Measurements from ENCODE around the gene HEXD.

Gene HEXD

GRCh38 chr17:82384051-82384729, 34.0 kb upstream of the HEXD start:
- no peaks in the 10 kb centered on the region for H3K27me3 ChIP-seq (ENCODE audit: control insufficient read depth, insufficient read depth, low read length)
- no CpG with 5 or more reads among the region's 22 CpGs for WGBS (ENCODE audit: insufficient coverage, insufficient read length)
- H3K27ac ChIP-seq (ENCODE audit: low read length), result no peak overlapping the region
- DNase-seq (ENCODE audit: low read depth, low spot score), result no peak
- H3K4me1 ChIP-seq (ENCODE audit: control insufficient read depth, insufficient read depth, low read length), result peaks cover 6% of the 10 kb centered on the region
- H3K9me3 ChIP-seq (ENCODE audit: control insufficient read depth, insufficient read depth, low read length), result no peaks in the 10 kb centered on the region
- no peak overlapping the region for H3K4me3 ChIP-seq (ENCODE audit: low read length)
- no peaks in the 10 kb centered on the region for H3K36me3 ChIP-seq (ENCODE audit: control insufficient read depth, insufficient read depth, low read length)

- no peaks in the 10 kb centered on the region for H3K9me3 ChIP-seq (ENCODE audit: control insufficient read depth, insufficient read depth, low read length)
- H3K27me3 ChIP-seq (ENCODE audit: control insufficient read depth, insufficient read depth, low read length), result no peaks in the 10 kb centered on the region
- H3K4me1 ChIP-seq (ENCODE audit: control insufficient read depth, insufficient read depth, low read length), result peaks cover 6% of the 10 kb centered on the region
- WGBS (ENCODE audit: insufficient coverage, insufficient read length), result no CpG with 5 or more reads among the region's 26 CpGs
- no peaks in the 10 kb centered on the region for H3K36me3 ChIP-seq (ENCODE audit: control insufficient read depth, insufficient read depth, low read length)
- no peak for DNase-seq (ENCODE audit: low read depth, low spot score)
- no peak overlapping the region for H3K27ac ChIP-seq (ENCODE audit: low read length)
- H3K4me3 ChIP-seq (ENCODE audit: low read length), result no peak overlapping the region
Observed at GRCh38 chr17:82384730-82385481, 33.2 kb upstream of the HEXD start.

- no peaks in the 10 kb centered on the region for H3K36me3 ChIP-seq (ENCODE audit: control insufficient read depth, insufficient read depth, low read length)
- H3K27me3 ChIP-seq (ENCODE audit: control insufficient read depth, insufficient read depth, low read length), result no peaks in the 10 kb centered on the region
- no CpG with 5 or more reads among the region's 26 CpGs for WGBS (ENCODE audit: insufficient coverage, insufficient read length)
- H3K4me3 ChIP-seq (ENCODE audit: low read length), result no peak overlapping the region
- no peaks in the 10 kb centered on the region for H3K9me3 ChIP-seq (ENCODE audit: control insufficient read depth, insufficient read depth, low read length)
- no peak overlapping the region for H3K27ac ChIP-seq (ENCODE audit: low read length)
- H3K4me1 ChIP-seq (ENCODE audit: control insufficient read depth, insufficient read depth, low read length), result peaks cover 6% of the 10 kb centered on the region
- DNase-seq (ENCODE audit: low read depth, low spot score), result no peak
Observed at GRCh38 chr17:82385559-82386254, 32.4 kb upstream of the HEXD start.

- Histone ChIP-seq H3K4me1 (ENCODE audit: control insufficient read depth, insufficient read depth, low read length) (peaks cover 6% of the 10 kb centered on the region), H3K27me3 (ENCODE audit: control insufficient read depth, insufficient read depth, low read length) (no peaks in the 10 kb centered on the region), H3K27ac (ENCODE audit: low read length) (no peak overlapping the region), H3K36me3 (ENCODE audit: control insufficient read depth, insufficient read depth, low read length) (no peaks in the 10 kb centered on the region), H3K9me3 (ENCODE audit: control insufficient read depth, insufficient read depth, low read length) (no peaks in the 10 kb centered on the region), H3K4me3 (ENCODE audit: low read length) (no peak overlapping the region)
- no peak for DNase-seq (ENCODE audit: low read depth, low spot score)
- WGBS (ENCODE audit: insufficient coverage, insufficient read length), result no CpG with 5 or more reads among the region's 17 CpGs
Observed at GRCh38 chr17:82386255-82386831, 31.8 kb upstream of the HEXD start.

GRCh38 chr17:82386881-82387704, 31.1 kb upstream of the HEXD start:
- no peak for DNase-seq (ENCODE audit: low read depth, low spot score)
- Histone ChIP-seq H3K36me3 (ENCODE audit: control insufficient read depth, insufficient read depth, low read length) (no peaks in the 10 kb centered on the region), H3K4me1 (ENCODE audit: control insufficient read depth, insufficient read depth, low read length) (peaks cover 6% of the 10 kb centered on the region), H3K27me3 (ENCODE audit: control insufficient read depth, insufficient read depth, low read length) (no peaks in the 10 kb centered on the region), H3K27ac (ENCODE audit: low read length) (no peak overlapping the region), H3K9me3 (ENCODE audit: control insufficient read depth, insufficient read depth, low read length) (no peaks in the 10 kb centered on the region), H3K4me3 (ENCODE audit: low read length) (no peak overlapping the region)
- no CpG with 5 or more reads among the region's 38 CpGs for WGBS (ENCODE audit: insufficient coverage, insufficient read length)

- Histone ChIP-seq H3K27me3 (ENCODE audit: control insufficient read depth, insufficient read depth, low read length) (no peaks in the 10 kb centered on the region), H3K4me1 (ENCODE audit: control insufficient read depth, insufficient read depth, low read length) (peaks cover 6% of the 10 kb centered on the region), H3K9me3 (ENCODE audit: control insufficient read depth, insufficient read depth, low read length) (no peaks in the 10 kb centered on the region), H3K27ac (ENCODE audit: low read length) (no peak overlapping the region), H3K4me3 (ENCODE audit: low read length) (no peak overlapping the region), H3K36me3 (ENCODE audit: control insufficient read depth, insufficient read depth, low read length) (no peaks in the 10 kb centered on the region)
- no CpG with 5 or more reads among the region's 3 CpGs for WGBS (ENCODE audit: insufficient coverage, insufficient read length)
- no peak for DNase-seq (ENCODE audit: low read depth, low spot score)
Observed at GRCh38 chr17:82387705-82388106, 30.4 kb upstream of the HEXD start.

GRCh38 chr17:82388223-82388921, 29.8 kb upstream of the HEXD start:
- H3K27ac ChIP-seq (ENCODE audit: low read length), result no peak overlapping the region
- no peak overlapping the region for H3K4me3 ChIP-seq (ENCODE audit: low read length)
- no peaks in the 10 kb centered on the region for H3K27me3 ChIP-seq (ENCODE audit: control insufficient read depth, insufficient read depth, low read length)
- WGBS (ENCODE audit: insufficient coverage, insufficient read length), result no CpG with 5 or more reads among the region's 34 CpGs
- H3K36me3 ChIP-seq (ENCODE audit: control insufficient read depth, insufficient read depth, low read length), result no peaks in the 10 kb centered on the region
- H3K4me1 ChIP-seq (ENCODE audit: control insufficient read depth, insufficient read depth, low read length), result peaks cover 6% of the 10 kb centered on the region
- no peaks in the 10 kb centered on the region for H3K9me3 ChIP-seq (ENCODE audit: control insufficient read depth, insufficient read depth, low read length)
- no peak for DNase-seq (ENCODE audit: low read depth, low spot score)

- no peak overlapping the region for H3K4me3 ChIP-seq (ENCODE audit: low read length)
- DNase-seq (ENCODE audit: low read depth, low spot score), result no peak
- no peaks in the 10 kb centered on the region for H3K36me3 ChIP-seq (ENCODE audit: control insufficient read depth, insufficient read depth, low read length)
- no peaks in the 10 kb centered on the region for H3K9me3 ChIP-seq (ENCODE audit: control insufficient read depth, insufficient read depth, low read length)
- no CpG with 5 or more reads among the region's 21 CpGs for WGBS (ENCODE audit: insufficient coverage, insufficient read length)
- H3K4me1 ChIP-seq (ENCODE audit: control insufficient read depth, insufficient read depth, low read length), result peaks cover 6% of the 10 kb centered on the region
- H3K27me3 ChIP-seq (ENCODE audit: control insufficient read depth, insufficient read depth, low read length), result no peaks in the 10 kb centered on the region
- no peak overlapping the region for H3K27ac ChIP-seq (ENCODE audit: low read length)
Observed at GRCh38 chr17:82388922-82389283, 29.2 kb upstream of the HEXD start.

GRCh38 chr17:82389379-82389778, 28.8 kb upstream of the HEXD start:
- no CpG with 5 or more reads among the region's 10 CpGs for WGBS (ENCODE audit: insufficient coverage, insufficient read length)
- H3K27ac ChIP-seq (ENCODE audit: low read length), result no peak overlapping the region
- H3K4me3 ChIP-seq (ENCODE audit: low read length), result no peak overlapping the region
- H3K36me3 ChIP-seq (ENCODE audit: control insufficient read depth, insufficient read depth, low read length), result no peaks in the 10 kb centered on the region
- no peaks in the 10 kb centered on the region for H3K27me3 ChIP-seq (ENCODE audit: control insufficient read depth, insufficient read depth, low read length)
- H3K9me3 ChIP-seq (ENCODE audit: control insufficient read depth, insufficient read depth, low read length), result no peaks in the 10 kb centered on the region
- H3K4me1 ChIP-seq (ENCODE audit: control insufficient read depth, insufficient read depth, low read length), result peaks cover 6% of the 10 kb centered on the region
- no peak for DNase-seq (ENCODE audit: low read depth, low spot score)
